ENCODE results near the gene SLC25A39. TPM values are rescaled to one million over a fixed set of nuclear protein-coding genes. Genes with fewer than 3 reads are reported as not detected.

Gene SLC25A39
- total and polyA plus RNA-seq, 2 of the 13 experiments (the other 11 are each of a cell fraction or from before 2014, with no cell fraction given) = 144 to 151 TPM

DNA sequence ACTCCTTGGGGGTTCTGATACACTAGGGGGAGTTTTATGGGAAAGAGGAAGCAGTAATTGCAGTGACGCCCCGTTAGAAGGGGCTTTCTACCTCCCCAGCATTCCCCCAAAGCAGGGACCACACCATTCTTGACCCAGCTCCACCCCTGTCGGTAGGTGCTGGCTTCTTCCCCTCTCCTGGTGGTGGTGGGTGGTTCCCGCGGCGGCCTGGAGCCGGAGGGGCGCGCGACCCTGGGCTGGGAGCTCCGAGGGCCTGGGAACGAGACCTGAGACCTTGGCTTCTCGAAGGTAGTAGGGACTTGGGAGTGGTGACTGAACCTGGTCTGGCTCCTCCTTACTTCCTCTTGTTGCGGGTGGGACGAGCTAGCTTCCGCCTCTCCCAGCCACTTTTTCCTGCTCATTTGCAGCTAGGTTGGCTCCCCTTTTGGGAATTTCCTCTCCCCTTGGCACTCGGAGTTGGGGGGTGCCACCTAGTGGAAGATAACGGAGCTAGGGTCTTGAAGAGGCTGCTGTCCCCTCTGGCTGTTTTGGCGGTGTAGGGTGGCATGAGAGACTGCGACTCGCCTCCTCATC lies 20.9 kb upstream of the SLC25A39 start (continued):
- TF ChIP-seq MXI1 (IDR thresholded peaks at IDR 0.05; ENCODE audit: borderline replicate concordance, low read depth, low read length) = peak; percentile 37; the same call in 1 of the 3 replicates
- TF ChIP-seq SMC3 (IDR thresholded peaks at IDR 0.05; ENCODE audit: low read length) = peak; percentile 59; the same call in 1 of the 2 replicates
- TF ChIP-seq, protein P1, sequence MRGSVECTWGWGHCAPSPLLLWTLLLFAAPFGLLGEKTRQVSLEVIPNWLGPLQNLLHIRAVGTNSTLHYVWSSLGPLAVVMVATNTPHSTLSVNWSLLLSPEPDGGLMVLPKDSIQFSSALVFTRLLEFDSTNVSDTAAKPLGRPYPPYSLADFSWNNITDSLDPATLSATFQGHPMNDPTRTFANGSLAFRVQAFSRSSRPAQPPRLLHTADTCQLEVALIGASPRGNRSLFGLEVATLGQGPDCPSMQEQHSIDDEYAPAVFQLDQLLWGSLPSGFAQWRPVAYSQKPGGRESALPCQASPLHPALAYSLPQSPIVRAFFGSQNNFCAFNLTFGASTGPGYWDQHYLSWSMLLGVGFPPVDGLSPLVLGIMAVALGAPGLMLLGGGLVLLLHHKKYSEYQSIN (CRISPR knock-in tag; IDR thresholded peaks at IDR 0.05; ENCODE audit: borderline replicate concordance) = no peak
- 0 out of 2 replicates have a peak, but pooled peaks have one; percentile 24 for TF ChIP-seq ZNF501 (CRISPR knock-in tag; IDR thresholded peaks at IDR 0.05)
- 0 out of 2 replicates have a peak, but pooled peaks have one; percentile 25 for TF ChIP-seq ZSCAN25 (CRISPR knock-in tag; IDR thresholded peaks at IDR 0.05)
- no peak for TF ChIP-seq ZNF7 (CRISPR knock-in tag; IDR thresholded peaks at IDR 0.05)
- TF ChIP-seq ZNF3 (CRISPR knock-in tag; IDR thresholded peaks at IDR 0.05) = no peak
- no peak for TF ChIP-seq DNMT1 (CRISPR knock-in tag; IDR thresholded peaks at IDR 0.05)
- TF ChIP-seq, protein P2, sequence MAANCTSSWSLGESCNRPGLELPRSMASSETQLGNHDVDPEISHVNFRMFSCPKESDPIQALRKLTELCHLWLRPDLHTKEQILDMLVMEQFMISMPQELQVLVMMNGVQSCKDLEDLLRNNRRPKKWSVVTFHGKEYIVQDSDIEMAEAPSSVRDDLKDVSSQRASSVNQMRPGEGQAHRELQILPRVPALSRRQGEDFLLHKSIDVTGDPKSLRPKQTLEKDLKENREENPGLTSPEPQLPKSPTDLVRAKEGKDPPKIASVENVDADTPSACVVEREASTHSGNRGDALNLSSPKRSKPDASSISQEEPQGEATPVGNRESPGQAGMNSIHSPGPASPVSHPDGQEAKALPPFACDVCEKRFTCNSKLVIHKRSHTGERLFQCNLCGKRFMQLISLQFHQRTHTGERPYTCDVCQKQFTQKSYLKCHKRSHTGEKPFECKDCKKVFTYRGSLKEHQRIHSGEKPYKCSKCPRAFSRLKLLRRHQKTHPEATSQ (CRISPR knock-in tag; IDR thresholded peaks at IDR 0.05; ENCODE audit: borderline replicate concordance) = 0 out of 2 replicates have a peak, but pooled peaks have one; percentile 46
- no peak; the same call in 1 of the 2 replicates for TF ChIP-seq ZNF451 (CRISPR knock-in tag; IDR thresholded peaks at IDR 0.05)
- 0 out of 2 replicates have a peak, but pooled peaks have one; percentile 33 for TF ChIP-seq ZNF260 (CRISPR knock-in tag; IDR thresholded peaks at IDR 0.05; ENCODE audit: borderline replicate concordance, low read depth)
- TF ChIP-seq ETV5 (CRISPR knock-in tag; IDR thresholded peaks at IDR 0.05; ENCODE audit: borderline replicate concordance) = peak; percentile 20; the same call in 1 of the 2 replicates
- no peak for TF ChIP-seq ZNF10 (CRISPR knock-in tag; IDR thresholded peaks at IDR 0.05; ENCODE audit: borderline replicate concordance, low read depth)
- peak; percentile 97; the same call in 1 of the 2 replicates for TF ChIP-seq ZNF550 (CRISPR knock-in tag; IDR thresholded peaks at IDR 0.05; ENCODE audit: borderline replicate concordance)
- no peak for TF ChIP-seq ZNF207 (IDR thresholded peaks at IDR 0.05; ENCODE audit: borderline replicate concordance)
- TF ChIP-seq, protein P3, sequence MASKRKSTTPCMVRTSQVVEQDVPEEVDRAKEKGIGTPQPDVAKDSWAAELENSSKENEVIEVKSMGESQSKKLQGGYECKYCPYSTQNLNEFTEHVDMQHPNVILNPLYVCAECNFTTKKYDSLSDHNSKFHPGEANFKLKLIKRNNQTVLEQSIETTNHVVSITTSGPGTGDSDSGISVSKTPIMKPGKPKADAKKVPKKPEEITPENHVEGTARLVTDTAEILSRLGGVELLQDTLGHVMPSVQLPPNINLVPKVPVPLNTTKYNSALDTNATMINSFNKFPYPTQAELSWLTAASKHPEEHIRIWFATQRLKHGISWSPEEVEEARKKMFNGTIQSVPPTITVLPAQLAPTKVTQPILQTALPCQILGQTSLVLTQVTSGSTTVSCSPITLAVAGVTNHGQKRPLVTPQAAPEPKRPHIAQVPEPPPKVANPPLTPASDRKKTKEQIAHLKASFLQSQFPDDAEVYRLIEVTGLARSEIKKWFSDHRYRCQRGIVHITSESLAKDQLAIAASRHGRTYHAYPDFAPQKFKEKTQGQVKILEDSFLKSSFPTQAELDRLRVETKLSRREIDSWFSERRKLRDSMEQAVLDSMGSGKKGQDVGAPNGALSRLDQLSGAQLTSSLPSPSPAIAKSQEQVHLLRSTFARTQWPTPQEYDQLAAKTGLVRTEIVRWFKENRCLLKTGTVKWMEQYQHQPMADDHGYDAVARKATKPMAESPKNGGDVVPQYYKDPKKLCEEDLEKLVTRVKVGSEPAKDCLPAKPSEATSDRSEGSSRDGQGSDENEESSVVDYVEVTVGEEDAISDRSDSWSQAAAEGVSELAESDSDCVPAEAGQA (IDR thresholded peaks at IDR 0.05; ENCODE audit: low read depth) = peak; percentile 45; the same call in 1 of the 2 replicates
- TF ChIP-seq, protein P3 (CRISPR knock-in tag; IDR thresholded peaks at IDR 0.05; ENCODE audit: borderline replicate concordance) = no peak
- TF ChIP-seq, protein P4, sequence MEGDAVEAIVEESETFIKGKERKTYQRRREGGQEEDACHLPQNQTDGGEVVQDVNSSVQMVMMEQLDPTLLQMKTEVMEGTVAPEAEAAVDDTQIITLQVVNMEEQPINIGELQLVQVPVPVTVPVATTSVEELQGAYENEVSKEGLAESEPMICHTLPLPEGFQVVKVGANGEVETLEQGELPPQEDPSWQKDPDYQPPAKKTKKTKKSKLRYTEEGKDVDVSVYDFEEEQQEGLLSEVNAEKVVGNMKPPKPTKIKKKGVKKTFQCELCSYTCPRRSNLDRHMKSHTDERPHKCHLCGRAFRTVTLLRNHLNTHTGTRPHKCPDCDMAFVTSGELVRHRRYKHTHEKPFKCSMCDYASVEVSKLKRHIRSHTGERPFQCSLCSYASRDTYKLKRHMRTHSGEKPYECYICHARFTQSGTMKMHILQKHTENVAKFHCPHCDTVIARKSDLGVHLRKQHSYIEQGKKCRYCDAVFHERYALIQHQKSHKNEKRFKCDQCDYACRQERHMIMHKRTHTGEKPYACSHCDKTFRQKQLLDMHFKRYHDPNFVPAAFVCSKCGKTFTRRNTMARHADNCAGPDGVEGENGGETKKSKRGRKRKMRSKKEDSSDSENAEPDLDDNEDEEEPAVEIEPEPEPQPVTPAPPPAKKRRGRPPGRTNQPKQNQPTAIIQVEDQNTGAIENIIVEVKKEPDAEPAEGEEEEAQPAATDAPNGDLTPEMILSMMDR (CRISPR knock-in tag; IDR thresholded peaks at IDR 0.05) = peak; percentile 85
- TF ChIP-seq AGO1 (IDR thresholded peaks at IDR 0.05; ENCODE audit: low read depth, low read length, poor library complexity, severe bottlenecking) = peak; percentile 47
- no peak for TF ChIP-seq HNRNPH1 (optimal IDR thresholded peaks at IDR 0.05; ENCODE audit: low read depth, low read length)
